LNCAP (cell line): ENCODE measurements around the gene SPRR4.

Source experiments
- CTCF ChIP-seq: fragments of 450-650 bp; IDR thresholded peaks from 2 replicates; pipeline ENCODE4 v1.5.1; 2017; ENCODE audit warnings: mild to moderate bottlenecking

SPRR4 gene

GRCh38 chr1:152967201-152967600 lies 3.2 kb upstream of the SPRR4 start:
- TF ChIP-seq CTCF, result no peak

GRCh38 chr1:152968248-152968647 lies 2.2 kb upstream of the SPRR4 start:
- TF ChIP-seq CTCF, result no peak

- no peak for TF ChIP-seq CTCF
Measured at GRCh38 chr1:152969036-152969435, 1.4 kb upstream of the SPRR4 start.

- TF ChIP-seq CTCF, result no peak
Measured at GRCh38 chr1:152972196-152972886, 1.9 kb downstream of the SPRR4 start.

- no peak for TF ChIP-seq CTCF
Measured at GRCh38 chr1:152976688-152977087, 6.2 kb downstream of the SPRR4 start.

- no peak for TF ChIP-seq CTCF
Measured at GRCh38 chr1:152977614-152978013, 7.2 kb downstream of the SPRR4 start.

GRCh38 chr1:152980676-152981075 lies 10.2 kb downstream of the SPRR4 start:
- no peak for TF ChIP-seq CTCF
